CD4-positive, alpha-beta T cell treated with Interleukin-17A for 1 hour (primary cell): ENCODE measurements around the gene PYDC1.
"Not testable (repeated sequence)": the region's sequence is repeated elsewhere in the genome, so short reads cannot be mapped to it uniquely, and the experiment has no call there.

Source experiments
- DNase-seq: peaks from one replicate; pipeline ENCODE4 v3.0.0-alpha.2; 2020

The PYDC1 gene

DNA sequence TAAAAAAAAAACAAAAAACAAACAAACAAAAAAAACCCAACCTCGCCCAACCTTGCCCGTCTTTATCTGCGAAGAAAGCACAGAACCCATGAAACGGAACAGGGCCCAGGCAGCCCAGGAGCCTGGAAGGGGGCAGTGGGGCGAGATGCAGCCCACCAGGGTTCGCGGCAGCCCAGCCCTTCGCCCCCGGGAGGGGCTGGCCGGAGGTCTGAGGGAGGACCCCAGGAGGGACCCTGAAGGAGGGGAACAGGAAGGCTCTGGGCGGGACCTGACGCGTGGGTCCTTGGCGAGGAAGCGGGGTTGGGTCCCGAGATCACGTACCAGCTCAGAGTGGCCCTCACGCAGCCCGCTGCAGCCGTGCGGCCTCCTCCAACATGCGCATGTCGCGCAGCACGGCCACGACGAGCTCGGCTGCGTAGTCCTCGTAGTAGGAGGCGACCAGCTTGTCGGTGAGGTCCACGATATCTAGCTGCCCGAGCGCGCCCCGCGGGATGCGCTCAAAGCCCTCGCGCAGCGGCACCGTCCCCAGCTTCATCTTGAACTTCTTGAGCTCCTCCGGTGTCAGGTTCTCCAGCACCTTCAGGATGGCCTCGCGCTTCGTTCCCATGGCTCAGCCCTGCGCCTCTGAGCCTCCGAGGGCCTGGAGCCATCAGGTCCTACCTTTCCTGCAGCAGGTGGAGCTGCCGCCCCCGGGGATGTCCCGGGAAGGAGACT is at the start of gene PYDC1:
PYDC1 (minus strand) TSS at position 714 of the 714 bp plus-strand sequence; CDS start at position 607, 107 bp downstream.
- DNase-seq = no peak

- DNase-seq = peak; percentile 65
These were observed 48.7 kb upstream of the PYDC1 start for GRCh38 chr16:31265329-31266245.

GRCh38 chr16:31262084-31262483 is 45.1 kb upstream of the PYDC1 start:
- DNase-seq = no peak

- DNase-seq = no peak
These were observed 43.4 kb upstream of the PYDC1 start for GRCh38 chr16:31260136-31260931.

DNA sequence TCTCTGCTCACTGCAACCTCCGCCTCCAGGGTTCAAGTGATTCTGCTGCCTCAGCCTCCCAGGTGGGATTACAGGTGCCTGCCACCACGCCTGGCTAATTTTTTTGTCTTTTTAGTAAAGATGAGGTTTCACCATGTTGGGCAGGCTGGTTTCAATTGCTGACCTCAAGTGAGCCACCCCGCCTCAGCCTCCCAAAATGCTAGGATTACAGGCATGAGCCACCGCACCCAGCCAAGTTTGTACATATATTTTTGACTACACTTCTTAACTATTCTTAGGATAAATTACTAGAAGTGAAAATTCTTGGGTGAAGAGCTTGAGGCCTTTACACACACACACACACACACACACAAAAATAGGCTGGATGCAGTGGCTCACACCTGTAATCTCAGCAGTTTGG is 41.4 kb upstream of the PYDC1 start:
- DNase-seq = no peak

GRCh38 chr16:31256466-31256865 is 39.5 kb upstream of the PYDC1 start:
- DNase-seq = no peak

GRCh38 chr16:31253642-31254045 is 36.7 kb upstream of the PYDC1 start:
- DNase-seq = peak; percentile 21

GRCh38 chr16:31251435-31251834 is 34.5 kb upstream of the PYDC1 start:
- no peak for DNase-seq

DNA sequence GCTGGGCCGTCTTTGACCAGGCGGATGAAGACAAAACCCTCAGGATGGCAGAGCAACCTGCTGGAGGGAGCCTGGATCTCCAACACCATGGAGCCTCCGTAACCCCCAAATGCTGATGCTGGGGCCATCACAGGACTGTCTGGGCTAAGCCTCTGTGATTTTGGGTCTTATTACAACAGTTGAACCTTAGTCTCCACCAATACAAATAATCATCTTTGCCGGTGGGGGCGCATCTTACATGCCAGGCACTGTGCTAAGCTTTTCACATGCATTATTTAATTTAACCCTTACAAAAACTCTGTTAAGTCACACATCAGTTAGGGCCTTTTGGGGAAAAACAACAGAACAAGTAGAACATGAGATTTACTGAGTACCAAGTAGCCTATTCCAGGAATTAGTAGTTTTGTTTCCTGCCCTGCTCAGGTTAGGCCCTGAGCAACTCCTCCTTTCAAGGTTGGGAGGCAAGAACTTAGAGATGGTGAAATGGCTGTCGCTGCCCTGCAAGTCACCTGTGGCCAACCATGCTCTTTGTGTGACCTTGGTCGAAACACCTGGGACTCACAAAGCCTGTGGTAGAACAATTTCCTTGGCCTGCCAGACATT is 33.9 kb upstream of the PYDC1 start:
- DNase-seq = no peak

- no peak for DNase-seq
These were observed 31.4 kb upstream of the PYDC1 start for GRCh38 chr16:31248344-31248743.

DNA sequence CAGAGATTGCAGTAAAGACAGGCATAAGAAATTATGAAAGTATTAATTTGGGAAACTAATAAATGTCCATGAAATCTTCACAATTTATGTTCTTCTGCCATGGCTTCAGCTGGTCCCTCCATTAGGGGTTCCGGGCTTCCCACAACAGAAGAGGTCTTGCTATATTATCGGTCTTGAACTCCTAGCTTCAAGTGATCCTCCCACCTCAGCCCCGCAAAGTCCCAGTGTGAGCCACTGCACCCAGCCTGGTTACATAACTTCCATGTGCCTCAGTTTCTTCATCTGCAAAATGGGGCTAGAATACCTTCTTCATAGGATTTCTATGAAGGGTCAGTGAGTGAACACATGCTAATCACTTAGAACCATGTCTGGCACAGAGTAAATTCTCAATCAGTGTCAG is 29.4 kb upstream of the PYDC1 start:
- DNase-seq = no peak

DNA sequence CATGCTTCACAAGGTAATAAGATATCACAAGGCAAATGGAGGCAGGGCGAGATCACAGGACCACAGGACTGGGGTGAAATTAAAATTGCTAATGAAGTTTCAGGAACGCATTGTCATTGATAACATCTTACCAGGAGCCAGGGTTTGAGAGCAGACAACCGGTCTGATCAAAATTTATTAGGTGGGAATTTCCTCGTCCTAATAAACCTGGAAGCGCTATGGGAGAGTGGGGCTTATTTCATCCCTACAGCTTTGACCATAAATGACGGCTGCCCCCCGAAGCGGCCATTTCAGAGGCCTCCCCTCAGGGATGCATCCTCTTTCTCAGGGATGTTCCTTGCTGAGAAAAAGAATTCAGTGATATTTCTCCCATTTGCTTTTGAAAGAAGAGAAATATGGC is 28.7 kb upstream of the PYDC1 start:
- DNase-seq = not testable (repeated sequence)

DNA sequence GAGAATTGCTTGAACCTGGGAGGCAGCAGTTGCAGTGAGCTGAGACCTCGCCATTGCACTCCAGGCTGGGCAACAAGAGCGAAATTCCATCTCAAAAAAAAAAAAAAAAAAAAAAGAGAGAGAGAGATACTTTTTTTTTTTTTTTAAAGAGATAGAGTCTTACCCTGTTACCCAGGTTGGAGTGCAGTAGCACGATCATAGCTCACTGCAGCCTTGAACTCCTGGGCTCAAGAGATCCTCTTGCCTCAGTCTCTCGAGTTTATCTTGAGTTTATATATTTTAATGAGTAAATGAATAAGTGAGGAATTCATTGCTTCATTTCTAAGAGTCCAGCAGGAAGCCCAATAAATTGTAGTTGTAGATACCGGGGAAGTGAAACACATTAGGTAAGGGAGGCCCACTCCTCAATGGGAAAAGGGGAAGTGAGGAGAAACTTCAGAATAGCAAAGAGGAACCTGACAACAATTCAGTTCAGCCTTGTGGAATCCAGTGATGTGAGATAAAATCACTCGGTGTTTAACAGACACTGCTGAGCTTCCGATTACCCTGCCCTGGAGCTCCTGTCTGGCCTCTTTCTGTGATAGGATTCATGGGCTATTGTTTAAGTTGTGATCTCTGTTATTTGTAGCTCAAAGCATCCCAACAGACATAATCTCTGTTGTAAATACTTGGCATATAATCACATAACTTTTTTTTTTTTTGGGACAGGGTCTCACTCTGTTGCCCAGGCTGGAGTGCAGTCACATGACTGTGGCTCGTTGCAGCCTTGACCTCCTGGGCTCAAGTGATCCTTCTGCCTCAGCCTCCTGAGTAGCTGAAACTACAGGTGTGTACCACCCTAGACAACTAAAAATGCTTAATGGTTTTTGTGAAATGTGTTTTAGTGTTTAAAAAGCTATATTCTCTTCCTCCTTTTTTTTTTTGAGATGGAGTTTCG is 27.1 kb upstream of the PYDC1 start:
- DNase-seq = peak; percentile 26

GRCh38 chr16:31242206-31242605 is 25.3 kb upstream of the PYDC1 start:
- DNase-seq = no peak

GRCh38 chr16:31238041-31238440 is 21.1 kb upstream of the PYDC1 start:
- DNase-seq = no peak

GRCh38 chr16:31229501-31229900 is 12.6 kb upstream of the PYDC1 start:
- no peak for DNase-seq

- no peak for DNase-seq
These were observed 11.3 kb upstream of the PYDC1 start for GRCh38 chr16:31228206-31228605.

- no peak for DNase-seq
These were observed 8.3 kb upstream of the PYDC1 start for GRCh38 chr16:31225193-31225592.

GRCh38 chr16:31224092-31224955 is 7.4 kb upstream of the PYDC1 start:
- no peak for DNase-seq

GRCh38 chr16:31223044-31223443 is 6.1 kb upstream of the PYDC1 start:
- DNase-seq = no peak
